Measurements from ENCODE around the gene DUSP16.

The DUSP16 gene

DNA sequence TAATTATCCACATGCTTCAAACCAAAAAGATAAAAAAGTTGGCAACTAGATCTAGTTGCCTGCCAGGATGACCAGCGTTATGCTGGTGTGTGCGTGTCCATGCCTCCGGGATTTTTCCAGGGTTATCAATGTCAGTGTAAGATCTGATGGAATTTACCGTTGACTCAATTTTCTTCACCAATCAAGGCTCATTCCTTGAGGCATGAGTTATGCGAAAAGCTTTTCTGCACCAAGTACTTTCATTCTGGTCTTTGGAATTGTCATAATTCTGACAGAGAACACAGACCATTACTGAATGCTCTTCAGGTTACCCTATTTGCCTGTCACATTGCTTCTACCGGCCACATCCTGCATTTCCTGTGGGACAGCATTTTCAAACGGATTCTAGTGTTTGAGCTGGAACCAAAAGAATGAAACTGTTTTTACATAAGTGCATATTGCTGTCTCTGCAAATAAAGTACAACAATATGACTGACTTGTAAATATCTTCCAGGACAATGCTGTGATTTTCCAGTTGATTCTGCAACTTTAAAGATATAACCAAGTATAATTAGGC lies 91.8 kb downstream of the DUSP16 start:
- DNase-seq (ENCODE audit: low spot score) = no peak

DNA sequence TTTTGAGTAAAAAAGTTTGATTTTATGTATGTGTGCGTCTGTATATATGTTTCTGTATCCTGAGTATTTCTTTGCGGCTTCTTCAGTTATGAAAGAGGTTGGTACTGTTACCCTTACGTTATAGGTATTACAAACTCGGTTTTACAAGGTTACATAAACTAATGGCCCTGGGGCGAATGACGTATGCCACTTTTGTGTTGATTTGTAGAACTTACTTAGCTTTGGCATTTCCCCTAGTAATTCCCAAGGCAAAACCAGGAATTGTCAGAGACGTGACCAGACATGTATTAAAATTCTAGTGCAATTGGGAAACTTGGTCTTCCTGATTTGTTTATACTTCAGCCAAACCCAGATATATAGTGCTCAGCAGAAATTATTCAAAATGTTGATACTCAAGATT lies 93.3 kb downstream of the DUSP16 start:
- DNase-seq (ENCODE audit: low spot score) = no peak

DNA sequence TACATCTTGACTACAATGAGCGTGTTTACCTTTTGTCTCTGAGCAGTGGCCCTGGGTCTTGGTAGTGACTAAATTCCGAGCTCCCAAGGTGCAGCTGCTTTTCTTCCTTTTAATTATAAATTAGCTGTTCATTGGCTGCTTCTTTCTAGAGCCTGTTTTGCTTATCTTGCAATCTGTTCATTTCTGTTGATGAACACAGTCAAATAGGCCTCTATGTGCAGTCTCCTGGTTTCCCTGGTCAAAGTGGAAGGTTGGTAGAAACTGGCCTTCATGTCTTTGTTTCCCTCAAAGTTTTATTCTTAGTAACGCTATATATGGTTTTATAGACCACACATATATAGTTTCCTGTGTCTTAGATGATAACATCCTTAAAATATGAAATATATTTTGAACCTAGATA lies 94.1 kb downstream of the DUSP16 start:
- no peak for DNase-seq (ENCODE audit: low spot score)

DNA sequence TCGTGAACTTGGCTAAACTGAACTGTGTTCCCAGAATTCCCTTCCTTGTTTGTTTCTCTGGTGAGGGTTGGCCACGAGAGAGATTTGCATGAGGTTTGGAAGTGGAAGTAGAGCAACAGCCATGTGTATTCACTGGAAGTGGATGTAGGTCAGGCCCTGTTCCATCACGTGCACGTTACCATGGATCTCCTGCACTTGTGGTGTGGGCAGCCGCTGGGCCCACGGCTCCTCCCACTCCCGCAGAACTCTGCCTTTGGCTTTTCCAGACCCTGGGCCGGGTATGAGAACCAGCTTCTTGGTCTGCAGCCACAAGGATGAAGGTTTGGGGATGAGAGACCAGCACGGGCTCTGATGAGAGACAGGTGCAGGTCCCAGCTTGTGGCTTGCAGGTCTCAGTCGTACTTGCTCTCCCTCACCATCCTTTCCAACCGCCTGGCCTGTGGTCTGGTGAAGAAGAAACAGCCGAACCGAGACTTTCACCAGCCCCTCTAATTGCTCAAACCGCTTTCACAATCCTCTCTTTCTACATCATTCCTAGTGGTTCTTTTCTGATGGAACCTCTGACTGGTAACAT lies 94.9 kb downstream of the DUSP16 start:
- DNase-seq (ENCODE audit: low spot score) = peak; percentile 46

DNA sequence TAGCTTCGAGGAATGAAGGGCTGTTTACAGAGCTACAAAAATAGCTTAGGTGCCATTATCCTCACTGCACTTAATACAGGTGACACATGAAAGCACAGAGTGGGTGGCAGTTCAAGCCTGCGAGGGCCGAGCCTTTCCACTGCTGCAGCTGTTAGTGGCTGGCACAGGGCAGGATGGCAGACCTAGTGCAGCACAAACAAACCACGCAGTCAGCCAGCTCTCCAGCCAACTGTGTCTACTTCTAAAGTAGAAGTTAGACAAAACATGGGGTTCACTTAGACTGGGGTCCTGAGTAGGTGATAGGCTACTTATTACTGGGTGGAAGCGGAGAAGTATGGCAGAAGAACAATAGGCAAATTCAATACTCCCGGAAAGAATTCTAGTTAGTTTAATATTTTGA lies 95.4 kb downstream of the DUSP16 start:
- no peak for DNase-seq (ENCODE audit: low spot score)

DNA sequence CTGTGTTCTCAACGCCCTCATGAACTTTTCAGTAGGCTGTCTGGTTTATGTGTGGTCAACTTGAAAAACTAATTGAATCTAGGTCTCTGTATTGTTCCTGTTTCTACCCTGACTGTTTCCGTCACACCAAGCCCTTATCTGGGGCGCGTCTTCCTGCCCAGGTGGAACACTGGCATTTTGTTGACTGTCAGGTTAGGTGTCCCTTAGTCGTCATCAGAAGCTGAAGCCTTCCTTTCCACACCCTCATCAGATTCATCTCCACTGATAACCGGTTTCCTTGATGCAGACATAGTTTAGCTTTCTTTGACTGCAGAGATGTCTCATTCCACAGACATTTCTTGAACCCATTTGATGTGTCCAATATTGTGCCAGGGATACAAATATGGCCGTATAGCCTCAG lies 96.5 kb downstream of the DUSP16 start:
- no peak for DNase-seq (ENCODE audit: low spot score)

DNA sequence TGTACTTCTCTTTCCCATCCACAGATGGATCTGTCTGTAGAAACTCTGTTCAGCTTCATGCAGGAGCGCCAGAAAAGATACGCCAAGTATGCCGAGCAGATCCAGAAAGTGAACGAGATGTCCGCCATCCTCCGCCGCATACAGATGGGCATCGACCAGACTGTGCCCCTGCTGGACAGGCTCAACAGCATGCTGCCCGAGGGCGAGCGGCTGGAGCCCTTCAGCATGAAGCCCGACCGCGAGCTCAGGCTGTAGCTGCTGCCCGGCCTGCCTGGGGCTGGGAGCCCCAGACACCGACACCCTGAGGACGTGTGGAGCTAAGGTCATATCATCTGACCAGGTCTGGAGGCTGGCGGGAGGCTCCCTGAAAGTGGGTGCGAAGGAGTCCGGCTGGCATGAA lies 97.1 kb downstream of the DUSP16 start:
- no peak for DNase-seq (ENCODE audit: low spot score)

DNA sequence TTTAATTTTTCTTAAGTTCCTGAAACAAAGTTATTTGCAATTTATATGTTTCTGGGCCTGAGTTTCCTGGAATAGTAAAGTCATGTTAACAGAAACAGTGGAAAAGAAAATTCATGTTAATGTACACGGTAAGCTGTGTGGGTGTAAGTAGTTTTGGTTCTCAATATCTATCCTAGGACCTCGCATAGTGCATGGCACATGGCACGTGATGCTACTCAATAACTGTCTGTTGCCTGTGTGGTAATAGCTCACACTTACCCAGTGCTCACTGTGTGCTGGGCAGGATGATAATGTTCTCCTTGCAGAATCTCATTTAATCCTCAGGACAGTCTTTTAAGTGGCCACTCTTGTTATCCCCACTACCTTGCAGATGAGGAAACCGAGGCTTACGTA lies 100.7 kb downstream of the DUSP16 start:
- DNase-seq (ENCODE audit: low spot score) = no peak

DNA sequence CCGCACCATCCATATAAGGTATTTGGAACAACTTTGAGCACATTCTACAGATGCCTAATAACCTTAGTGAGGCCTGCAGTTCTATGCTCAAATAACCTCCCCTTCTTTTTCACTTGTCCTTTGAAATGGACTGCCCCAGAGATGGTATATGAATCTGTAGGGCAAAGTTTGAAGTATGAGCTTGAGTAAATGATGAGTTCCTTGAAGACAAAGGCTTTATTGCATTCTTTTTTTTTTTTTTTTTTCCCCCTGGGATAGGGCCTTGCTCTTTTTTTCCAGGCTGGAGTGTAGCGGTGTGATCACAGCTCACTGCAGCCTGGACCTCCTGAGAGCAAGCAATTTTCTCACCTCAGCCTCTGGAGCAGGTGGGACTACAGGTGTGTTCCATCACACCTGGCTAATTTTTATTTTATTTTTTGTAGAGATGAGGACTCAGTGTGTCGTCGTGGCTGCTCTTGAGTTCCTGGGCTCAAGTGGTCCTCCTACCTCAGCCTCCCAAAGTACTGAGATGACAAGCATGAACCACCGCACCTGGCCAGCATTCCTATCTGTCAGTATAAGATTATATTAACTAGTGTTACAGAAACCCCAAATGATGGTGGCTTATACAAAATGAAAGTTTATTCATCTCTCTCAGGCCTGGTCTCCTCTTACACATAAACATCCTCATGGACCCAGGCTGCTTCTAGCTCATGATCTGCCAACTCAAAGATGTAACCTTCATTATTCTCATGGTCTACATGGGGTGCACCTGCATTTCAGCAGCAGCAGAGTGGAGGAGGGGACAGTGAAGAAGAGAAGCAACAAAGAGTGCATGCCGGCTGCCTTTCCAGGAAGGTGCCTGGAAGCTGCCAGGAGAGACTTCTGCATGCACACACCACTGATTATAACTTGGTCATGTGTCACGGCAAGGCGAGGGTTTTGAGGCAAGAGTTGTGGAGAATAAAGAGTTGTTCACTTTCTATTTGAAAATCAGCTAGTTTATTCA lies 101.4 kb downstream of the DUSP16 start:
- DNase-seq (ENCODE audit: low spot score) = no peak

DNA sequence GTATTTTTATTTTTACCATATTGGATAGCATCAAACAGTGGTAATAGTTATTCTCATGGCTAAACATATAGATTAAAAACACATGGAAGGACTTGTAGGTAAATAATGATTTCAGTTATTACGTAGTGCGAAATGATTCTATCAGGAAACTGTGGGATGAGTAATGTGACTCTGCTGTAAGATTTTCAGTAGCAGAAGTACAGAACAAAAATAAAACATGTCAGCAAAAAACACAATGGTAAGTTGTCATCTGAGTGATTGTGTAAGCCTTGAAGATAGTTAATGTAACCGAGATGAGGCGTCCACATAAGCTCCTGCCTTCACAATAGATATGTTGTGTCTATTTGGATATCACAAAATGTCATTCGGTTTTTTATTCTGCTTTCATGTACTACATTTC lies 106.0 kb downstream of the DUSP16 start:
- peak; percentile 56 for DNase-seq (ENCODE audit: low spot score)

DNA sequence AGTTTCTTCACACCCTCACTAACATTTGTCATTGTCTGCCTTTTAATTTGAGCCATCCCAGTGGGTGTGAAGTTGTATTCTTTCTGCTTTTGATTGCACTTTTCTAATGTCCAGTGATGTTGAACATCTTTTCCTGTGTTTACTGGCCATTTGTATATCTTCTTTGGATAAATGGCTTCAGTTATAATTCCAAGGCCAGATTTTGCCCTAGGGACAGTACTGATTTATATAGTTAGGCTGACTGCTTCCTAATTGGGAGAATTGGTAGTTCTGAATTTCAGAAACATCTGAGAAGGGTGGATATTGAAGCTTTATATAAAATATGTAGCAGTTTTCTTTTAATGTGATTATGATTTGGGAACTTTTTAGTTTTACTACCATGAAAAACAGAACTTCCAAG lies 108.3 kb downstream of the DUSP16 start:
- DNase-seq (ENCODE audit: low spot score) = no peak

DNA sequence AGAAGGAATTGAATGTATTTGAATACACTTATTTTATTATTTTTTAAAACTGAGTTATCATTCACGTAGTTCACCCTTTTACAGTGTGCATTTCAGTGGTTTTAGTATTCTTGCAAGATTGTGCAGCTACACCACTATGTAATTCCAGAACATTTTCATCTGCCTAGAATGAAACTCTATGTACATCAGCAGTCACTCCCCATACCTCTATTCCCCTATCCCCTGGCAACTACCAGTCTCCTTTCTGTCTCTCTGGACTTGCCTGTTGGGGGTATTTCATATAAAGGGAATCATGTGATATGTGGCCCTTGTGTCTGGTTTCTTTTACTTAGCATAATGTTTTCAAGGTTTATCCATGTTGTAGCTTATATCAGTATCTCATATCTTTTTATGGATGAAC lies 109.0 kb downstream of the DUSP16 start:
- DNase-seq (ENCODE audit: low spot score) = no peak

DNA sequence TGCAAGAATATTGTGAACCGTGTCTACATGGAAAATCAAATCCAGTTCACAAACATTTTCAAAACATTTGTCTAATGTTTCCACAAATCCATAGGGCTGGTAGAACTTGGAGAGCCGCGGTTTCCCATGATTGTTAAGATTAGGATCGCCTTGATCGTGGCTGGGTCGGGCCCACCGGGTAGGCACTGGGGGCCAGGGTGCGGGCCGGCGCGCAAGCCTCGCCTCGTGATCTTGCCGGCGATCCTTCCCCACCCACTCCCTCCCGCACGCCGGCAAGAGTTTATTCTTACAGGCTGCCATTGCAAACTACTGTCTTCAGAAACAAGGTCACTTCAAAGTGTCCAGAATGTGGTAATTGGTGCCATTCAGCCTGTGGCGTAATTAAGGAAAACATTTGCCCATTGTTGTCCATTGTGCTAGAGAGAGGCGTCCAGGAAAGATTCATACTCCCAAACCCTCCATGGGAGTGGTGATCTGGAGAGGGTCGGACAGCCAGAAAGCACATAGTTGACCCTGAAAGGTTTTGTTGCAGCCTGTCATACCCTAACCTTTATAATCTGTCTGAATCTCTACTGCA lies 110.2 kb downstream of the DUSP16 start:
- no peak for DNase-seq (ENCODE audit: low spot score)

DNA sequence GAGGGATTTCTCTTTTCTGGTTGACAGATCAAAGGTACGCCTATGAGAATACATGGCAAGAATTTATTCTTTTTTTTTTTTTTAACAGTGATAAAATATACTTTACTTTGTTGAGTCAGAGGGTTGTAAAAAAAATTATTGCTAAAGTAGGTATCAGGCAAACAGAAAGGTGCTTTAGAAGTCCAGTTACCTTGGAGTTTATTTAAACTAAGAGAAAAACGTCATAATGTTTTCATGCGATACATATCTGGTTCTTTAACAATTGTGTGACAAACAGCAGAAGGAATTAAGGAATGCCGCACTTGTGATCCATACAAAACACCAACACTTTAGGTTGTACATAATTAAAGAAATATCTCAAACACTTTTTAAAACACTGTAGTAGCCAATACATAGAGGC lies 111.6 kb downstream of the DUSP16 start:
- DNase-seq (ENCODE audit: low spot score) = no peak

DNA sequence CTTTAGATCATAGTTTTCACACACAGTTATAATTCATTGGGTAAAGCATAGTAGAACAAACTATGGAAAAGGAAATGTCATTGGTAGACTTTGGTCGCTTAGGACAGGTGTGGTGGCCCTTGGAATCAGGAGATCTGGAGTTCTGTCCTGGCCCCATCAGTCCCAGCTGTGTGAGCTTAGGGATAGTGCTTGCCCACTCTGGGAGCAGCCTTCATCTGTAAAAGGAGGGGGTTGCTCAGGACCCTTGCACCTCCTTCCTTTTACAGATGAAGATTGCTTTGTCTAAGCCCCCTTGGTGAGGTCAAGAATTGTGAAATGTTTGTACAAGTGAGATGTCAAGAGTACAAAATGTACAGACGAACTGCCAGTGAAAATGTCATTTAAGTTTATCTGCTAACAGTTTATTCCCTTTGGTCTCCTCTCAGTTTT lies 112.6 kb downstream of the DUSP16 start:
- DNase-seq (ENCODE audit: low spot score) = no peak

DNA sequence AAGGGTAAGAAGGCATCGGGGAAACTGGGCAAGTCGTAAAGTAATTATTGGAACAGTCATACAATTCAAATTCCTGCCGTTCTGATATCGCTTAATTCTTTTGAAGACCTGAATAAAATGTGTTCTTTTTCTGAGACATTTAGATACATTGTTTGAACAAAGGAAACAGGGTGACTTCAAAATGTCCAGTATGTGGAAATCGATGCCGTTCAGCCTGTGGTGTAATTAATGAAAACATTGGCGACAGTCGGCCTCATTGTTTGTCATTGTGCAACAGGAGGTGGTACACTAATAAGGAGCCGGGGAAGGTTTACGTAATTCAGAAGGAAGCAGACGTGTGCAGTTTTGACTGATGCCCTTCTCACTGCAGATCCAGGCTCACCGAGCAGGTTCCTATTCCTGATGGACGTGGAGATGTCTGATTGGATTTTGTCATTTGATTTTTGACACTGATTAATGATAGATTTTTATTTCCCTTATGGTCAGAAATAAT lies 113.1 kb downstream of the DUSP16 start:
- no peak for DNase-seq (ENCODE audit: low spot score)

DNA sequence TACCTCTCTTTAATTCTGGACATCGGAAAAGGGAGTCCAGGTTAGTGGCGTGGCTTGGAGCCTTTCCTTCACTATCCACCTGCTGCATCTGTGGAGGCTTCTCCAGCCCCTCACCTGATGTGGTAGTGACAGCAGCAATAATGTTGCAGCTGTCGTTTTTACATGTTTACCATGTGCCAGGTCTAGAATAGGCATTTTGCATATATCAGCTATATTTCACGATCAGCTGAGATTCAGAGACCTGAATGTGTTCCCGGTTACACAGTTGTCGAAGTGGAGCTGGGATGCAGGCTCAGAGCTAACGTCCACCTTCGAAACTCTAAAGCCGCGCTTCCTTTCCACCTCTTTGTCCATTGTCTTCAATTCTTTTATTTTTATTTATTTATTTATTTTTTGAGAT lies 114.8 kb downstream of the DUSP16 start:
- DNase-seq (ENCODE audit: low spot score) = no peak

DNA sequence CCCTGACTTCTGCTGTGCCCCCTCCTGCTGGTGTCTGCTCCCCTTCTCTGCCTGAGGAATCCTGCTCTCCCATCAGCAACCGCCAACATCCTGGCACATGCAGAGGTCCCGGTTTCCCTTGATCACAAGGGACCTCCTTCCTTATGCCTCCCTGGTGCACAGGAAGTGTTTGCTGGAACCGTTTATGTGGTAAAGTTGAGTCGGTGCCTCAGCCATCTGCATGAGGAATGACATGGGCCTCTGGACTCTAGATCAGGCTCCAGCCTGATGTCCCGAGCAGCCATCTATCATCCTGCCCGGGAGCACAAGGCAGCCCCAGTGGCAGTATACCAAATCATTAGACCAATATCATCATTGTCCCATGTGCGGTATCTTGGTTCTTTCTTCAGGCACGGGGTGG lies 115.4 kb downstream of the DUSP16 start:
- DNase-seq (ENCODE audit: low spot score) = no peak

DNA sequence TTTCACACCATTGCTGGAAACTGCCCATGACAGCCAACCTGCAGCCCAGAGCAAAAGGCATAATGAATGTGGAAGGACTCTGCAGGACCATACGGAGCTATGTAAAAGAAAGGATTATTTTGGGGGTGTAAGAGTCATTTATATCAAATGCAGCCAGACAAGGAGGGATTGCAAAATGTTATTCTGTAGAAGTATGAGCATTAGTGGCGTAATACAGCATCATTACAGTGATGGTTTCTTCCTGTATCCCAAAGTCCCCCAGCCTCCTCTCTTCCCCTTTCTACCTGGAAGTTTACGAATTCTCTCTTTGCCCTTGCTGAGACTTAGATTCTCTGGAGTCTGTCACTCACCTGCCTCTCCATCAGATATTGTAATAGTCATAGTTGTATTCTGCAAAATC lies 115.9 kb downstream of the DUSP16 start:
- DNase-seq (ENCODE audit: low spot score) = no peak

DNA sequence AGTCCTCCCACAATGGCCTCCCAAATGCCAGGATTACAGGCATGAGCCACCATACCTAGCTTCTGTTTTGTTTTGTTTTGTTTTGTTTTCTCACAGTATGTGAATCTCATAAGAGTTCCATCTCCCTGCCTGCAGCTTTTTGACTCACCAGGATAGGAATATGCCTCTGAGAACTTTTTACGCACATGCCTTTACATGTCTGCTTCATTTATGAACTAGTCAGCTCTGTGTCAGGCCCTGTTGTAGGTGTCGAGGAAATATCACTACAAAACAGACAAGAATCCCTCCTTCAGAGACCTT lies 116.8 kb downstream of the DUSP16 start:
- no peak for DNase-seq (ENCODE audit: low spot score)

DNA sequence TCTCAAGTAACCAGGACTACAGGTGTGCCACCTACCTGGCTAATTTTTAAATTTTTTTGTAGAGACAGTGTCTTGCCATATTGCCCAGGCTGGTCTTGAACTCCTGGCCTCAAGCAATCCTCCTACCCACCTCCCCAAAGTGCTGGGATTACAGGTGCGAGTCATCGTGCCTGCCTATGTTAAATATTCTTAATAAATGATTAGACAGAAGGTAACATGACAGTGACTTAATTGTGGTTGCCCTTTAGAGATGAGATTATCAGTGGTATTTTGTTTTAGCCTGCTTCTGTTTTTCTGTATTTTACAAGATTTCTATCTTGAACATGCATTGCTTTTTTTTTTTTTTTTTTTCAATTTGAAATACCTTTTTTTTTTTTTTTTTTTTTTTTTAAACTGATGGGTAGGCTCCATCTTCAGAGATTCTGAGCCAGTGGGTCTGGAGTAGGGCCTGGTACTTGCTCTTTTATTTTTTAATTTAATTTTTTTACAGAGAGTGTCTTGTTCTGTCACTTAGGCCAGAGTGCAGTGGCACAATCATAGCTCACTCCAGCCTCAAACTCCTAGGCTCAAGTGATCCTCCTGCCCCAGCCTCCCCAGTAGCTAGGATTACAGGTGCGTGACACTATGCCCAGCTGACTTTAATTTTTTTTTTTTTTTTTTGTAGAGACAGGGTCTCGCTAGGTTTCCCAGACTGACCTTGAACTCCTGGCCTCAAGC lies 117.3 kb downstream of the DUSP16 start:
- DNase-seq (ENCODE audit: low spot score) = no peak

DNA sequence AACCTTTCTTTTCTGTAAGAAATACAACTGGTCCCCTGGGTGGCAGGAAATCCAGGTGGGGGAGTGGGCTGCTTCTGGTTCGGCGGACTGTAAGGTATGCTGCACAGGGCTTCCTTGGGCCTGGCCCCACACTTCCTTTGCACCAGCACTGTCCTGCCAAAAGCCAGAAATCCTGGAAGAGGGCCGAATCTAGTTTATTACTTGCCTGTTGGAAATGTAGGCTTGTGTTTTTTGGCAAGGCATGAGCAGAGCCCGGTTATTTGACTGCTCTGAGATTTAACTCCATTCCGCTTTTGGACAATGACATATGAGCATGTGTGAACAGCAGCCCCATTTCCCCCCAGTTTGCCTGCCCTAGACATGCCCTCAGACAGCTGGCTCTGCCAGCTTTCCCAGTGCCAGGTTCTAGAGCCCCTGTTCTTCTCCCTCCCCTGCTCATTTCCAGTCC lies 119.2 kb downstream of the DUSP16 start:
- no peak for DNase-seq (ENCODE audit: low spot score)

All from pons (tissue), 1 donor.